Body of pancreas (tissue), 4 donors: Measurements from ENCODE around the gene TTC3.

Source experiments
- CTCF ChIP-seq, 7 experiments: fragments of 450-650 bp in 4 of 7; fragments of 200-600 bp in 3 of 7; sonication (generic) in 3 of 7; IDR thresholded peaks; one replicate each; pipeline ENCODE4 v1.5.1; 2016 to 2019; ENCODE audit warnings: antibody characterized with exemption in 7 of 7
- POLR2A ChIP-seq, 3 donors: fragments of 450-650 bp; IDR thresholded peaks; one replicate each; pipeline ENCODE4 v1.6.1; 2016; ENCODE audit warnings: antibody characterized with exemption in 3 of 3, mild to moderate bottlenecking in 2 of 3

- TF ChIP-seq POLR2A (IDR thresholded peaks at IDR 0.05) = no peak
- TF ChIP-seq CTCF (IDR thresholded peaks at IDR 0.05) = no peak
Observed at GRCh38 chr21:37214952-37215351, 141.9 kb downstream of the TTC3 start.
